Middle frontal gyrus (tissue), 1 donor: ENCODE results near the gene TOPORS.
"Not testable (repeated sequence)": the region's sequence is repeated elsewhere in the genome, so short reads cannot be mapped to it uniquely, and the experiment has no call there.

Experiments
- DNase-seq: peaks from one replicate; pipeline ENCODE4 v3.0.0-alpha.2; 2015; ENCODE audit warnings: low spot score; ENCODE audit errors: extremely low spot score

TOPORS gene

GRCh38 chr9:32552172-32552872 is at the start of gene TOPORS, which contains the start of gene SMIM27:
Gene TOPORS (minus strand): TSS chr9:32552586. CDS start chr9:32552436, 150 bp downstream.
Gene SMIM27 (plus strand): TSS chr9:32552327. CDS start chr9:32552435, 108 bp downstream.
- DNase-seq: peak; percentile 86

GRCh38 chr9:32599021-32599420 is 46.6 kb upstream of the TOPORS start:
- not testable (repeated sequence) for DNase-seq

- DNase-seq: no peak
These were observed 44.5 kb upstream of the TOPORS start for GRCh38 chr9:32596936-32597335.

GRCh38 chr9:32596096-32596865 is 43.9 kb upstream of the TOPORS start:
- no peak for DNase-seq

- no peak for DNase-seq
These were observed 38.5 kb upstream of the TOPORS start for GRCh38 chr9:32590898-32591297.

GRCh38 chr9:32590476-32590875 is 38.1 kb upstream of the TOPORS start:
- DNase-seq: no peak

GRCh38 chr9:32589083-32589723 is 36.8 kb upstream of the TOPORS start:
- no peak for DNase-seq

- DNase-seq: no peak
These were observed 35.5 kb upstream of the TOPORS start for GRCh38 chr9:32587901-32588300.

- no peak for DNase-seq
These were observed 32.4 kb upstream of the TOPORS start for GRCh38 chr9:32584784-32585183.

- DNase-seq: peak; percentile 43
These were observed 29.2 kb upstream of the TOPORS start for GRCh38 chr9:32581512-32582143.

- no peak for DNase-seq
These were observed 28.4 kb upstream of the TOPORS start for GRCh38 chr9:32580631-32581300.

- DNase-seq: peak; percentile 73
These were observed 27.4 kb upstream of the TOPORS start for GRCh38 chr9:32579706-32580331.

- no peak for DNase-seq
These were observed 26.6 kb upstream of the TOPORS start for GRCh38 chr9:32578976-32579375.

GRCh38 chr9:32577316-32577715 is 24.9 kb upstream of the TOPORS start:
- no peak for DNase-seq

GRCh38 chr9:32574858-32575257 is 22.5 kb upstream of the TOPORS start:
- DNase-seq: no peak

GRCh38 chr9:32573821-32574220 is 21.4 kb upstream of the TOPORS start:
- no peak for DNase-seq

GRCh38 chr9:32572900-32573523 is 20.6 kb upstream of the TOPORS start, which contains the start of gene NDUFB6:
Gene NDUFB6 (minus strand): TSS chr9:32573159. CDS start chr9:32573060, 99 bp downstream.
- DNase-seq: peak; percentile 87

- peak; percentile 56 for DNase-seq
These were observed 19.8 kb upstream of the TOPORS start for GRCh38 chr9:32571969-32572899.

GRCh38 chr9:32570262-32570661 is 17.9 kb upstream of the TOPORS start:
- DNase-seq: no peak
